Measurements from ENCODE around the gene GNG12.

GNG12 gene

GRCh38 chr1:67839826-67840225, 6.6 kb upstream of the GNG12 start:
- Histone ChIP-seq H3K27ac (ENCODE audit: low read length) (peak overlapping the region; percentile 44), H3K4me3 (ENCODE audit: low read length) (peak overlapping the region; percentile 35; the same call in 1 of the 2 replicates), H3K4me1 (ENCODE audit: insufficient read depth, low read length) (peaks cover 41% of the 10 kb centered on the region)

GRCh38 chr1:67838180-67838910, 5.1 kb upstream of the GNG12 start:
- no peak overlapping the region for H3K4me3 ChIP-seq (ENCODE audit: low read length)
- H3K4me1 ChIP-seq (ENCODE audit: insufficient read depth, low read length), result peaks cover 44% of the 10 kb centered on the region
- H3K9me3 ChIP-seq (ENCODE audit: insufficient read depth, low read depth, low read length), result no peaks in the 10 kb centered on the region
- no peaks in the 10 kb centered on the region for H3K36me3 ChIP-seq (ENCODE audit: insufficient read depth, low read depth, low read length)
- peaks cover 20% of the 10 kb centered on the region for H3K27me3 ChIP-seq (ENCODE audit: insufficient read depth, low read length)
- H3K27ac ChIP-seq (ENCODE audit: low read length), result no peak overlapping the region
- H3K9ac ChIP-seq (ENCODE audit: low read depth, low read length), result peak overlapping the region; percentile 39; the same call in 1 of the 2 replicates

More at GRCh38 chr1:67839826-67840225, 6.6 kb upstream of the GNG12 start:
- H3K9ac ChIP-seq (ENCODE audit: low read depth, low read length), result peak overlapping the region; percentile 0; the same call in 1 of the 2 replicates
- H3K27me3 ChIP-seq (ENCODE audit: insufficient read depth, low read length), result peaks cover 6% of the 10 kb centered on the region
- no peaks in the 10 kb centered on the region for H3K36me3 ChIP-seq (ENCODE audit: insufficient read depth, low read depth, low read length)
- no peaks in the 10 kb centered on the region for H3K9me3 ChIP-seq (ENCODE audit: insufficient read depth, low read depth, low read length)

GRCh38 chr1:67836769-67837168, 3.5 kb upstream of the GNG12 start:
- Histone ChIP-seq H3K4me1 (ENCODE audit: insufficient read depth, low read length) (peaks cover 41% of the 10 kb centered on the region), H3K36me3 (ENCODE audit: insufficient read depth, low read depth, low read length) (no peaks in the 10 kb centered on the region), H3K9me3 (ENCODE audit: insufficient read depth, low read depth, low read length) (no peaks in the 10 kb centered on the region), H3K9ac (ENCODE audit: low read depth, low read length) (no peak overlapping the region), H3K27me3 (ENCODE audit: insufficient read depth, low read length) (peaks cover 29% of the 10 kb centered on the region), H3K27ac (ENCODE audit: low read length) (no peak overlapping the region), H3K4me3 (ENCODE audit: low read length) (no peak overlapping the region)

GRCh38 chr1:67835663-67836452, 2.6 kb upstream of the GNG12 start:
- Histone ChIP-seq H3K9me3 (ENCODE audit: insufficient read depth, low read depth, low read length) (no peaks in the 10 kb centered on the region), H3K27me3 (ENCODE audit: insufficient read depth, low read length) (peaks cover 38% of the 10 kb centered on the region), H3K4me3 (ENCODE audit: low read length) (no peak overlapping the region), H3K36me3 (ENCODE audit: insufficient read depth, low read depth, low read length) (no peaks in the 10 kb centered on the region), H3K4me1 (ENCODE audit: insufficient read depth, low read length) (peaks cover 38% of the 10 kb centered on the region), H3K27ac (ENCODE audit: low read length) (no peak overlapping the region), H3K9ac (ENCODE audit: low read depth, low read length) (no peak overlapping the region)

GRCh38 chr1:67834246-67834877, 1.1 kb upstream of the GNG12 start:
- Histone ChIP-seq H3K9ac (ENCODE audit: low read depth, low read length) (no peak overlapping the region), H3K27ac (ENCODE audit: low read length) (no peak overlapping the region), H3K4me3 (ENCODE audit: low read length) (no peak overlapping the region), H3K36me3 (ENCODE audit: insufficient read depth, low read depth, low read length) (no peaks in the 10 kb centered on the region), H3K9me3 (ENCODE audit: insufficient read depth, low read depth, low read length) (no peaks in the 10 kb centered on the region), H3K4me1 (ENCODE audit: insufficient read depth, low read length) (peaks cover 25% of the 10 kb centered on the region), H3K27me3 (ENCODE audit: insufficient read depth, low read length) (peaks cover 45% of the 10 kb centered on the region)

GRCh38 chr1:67833602-67833940, 304 bp upstream of the GNG12 start:
- Histone ChIP-seq H3K36me3 (ENCODE audit: insufficient read depth, low read depth, low read length) (no peaks in the 10 kb centered on the region), H3K9me3 (ENCODE audit: insufficient read depth, low read depth, low read length) (no peaks in the 10 kb centered on the region), H3K27me3 (ENCODE audit: insufficient read depth, low read length) (peaks cover 45% of the 10 kb centered on the region), H3K4me1 (ENCODE audit: insufficient read depth, low read length) (peaks cover 18% of the 10 kb centered on the region), H3K9ac (ENCODE audit: low read depth, low read length) (no peak overlapping the region; the same call in 1 of the 2 replicates), H3K4me3 (ENCODE audit: low read length) (peak overlapping the region; percentile 79; the same call in 1 of the 2 replicates), H3K27ac (ENCODE audit: low read length) (no peak overlapping the region)

GRCh38 chr1:67831850-67832513, 1.3 kb downstream of the GNG12 start:
- Histone ChIP-seq H3K9me3 (ENCODE audit: insufficient read depth, low read depth, low read length) (no peaks in the 10 kb centered on the region), H3K27ac (ENCODE audit: low read length) (no peak overlapping the region), H3K4me1 (ENCODE audit: insufficient read depth, low read length) (peaks cover 11% of the 10 kb centered on the region; the same call in 1 of the 2 replicates), H3K9ac (ENCODE audit: low read depth, low read length) (peak overlapping the region; percentile 60; the same call in 1 of the 2 replicates), H3K27me3 (ENCODE audit: insufficient read depth, low read length) (peaks cover 45% of the 10 kb centered on the region), H3K4me3 (ENCODE audit: low read length) (peak overlapping the region; percentile 79), H3K36me3 (ENCODE audit: insufficient read depth, low read depth, low read length) (no peaks in the 10 kb centered on the region)

- peaks cover 11% of the 10 kb centered on the region; the same call in 1 of the 2 replicates for H3K4me1 ChIP-seq (ENCODE audit: insufficient read depth, low read length)
- no peaks in the 10 kb centered on the region for H3K36me3 ChIP-seq (ENCODE audit: insufficient read depth, low read depth, low read length)
- no peak overlapping the region for H3K27ac ChIP-seq (ENCODE audit: low read length)
- H3K9me3 ChIP-seq (ENCODE audit: insufficient read depth, low read depth, low read length), result no peaks in the 10 kb centered on the region
- peaks cover 45% of the 10 kb centered on the region for H3K27me3 ChIP-seq (ENCODE audit: insufficient read depth, low read length)
- peak overlapping the region; percentile 79 for H3K4me3 ChIP-seq (ENCODE audit: low read length)
- peak overlapping the region; percentile 60; the same call in 1 of the 2 replicates for H3K9ac ChIP-seq (ENCODE audit: low read depth, low read length)
Measured at GRCh38 chr1:67830928-67831830, 2.1 kb downstream of the GNG12 start.

- Histone ChIP-seq H3K36me3 (ENCODE audit: insufficient read depth, low read depth, low read length) (no peaks in the 10 kb centered on the region), H3K27me3 (ENCODE audit: insufficient read depth, low read length) (peaks cover 44% of the 10 kb centered on the region), H3K9me3 (ENCODE audit: insufficient read depth, low read depth, low read length) (no peaks in the 10 kb centered on the region), H3K4me3 (ENCODE audit: low read length) (no peak overlapping the region), H3K4me1 (ENCODE audit: insufficient read depth, low read length) (peaks cover 11% of the 10 kb centered on the region; the same call in 1 of the 2 replicates), H3K9ac (ENCODE audit: low read depth, low read length) (no peak overlapping the region), H3K27ac (ENCODE audit: low read length) (no peak overlapping the region)
Measured at GRCh38 chr1:67830226-67830625, 3.0 kb downstream of the GNG12 start.

- no peak overlapping the region for H3K27ac ChIP-seq (ENCODE audit: low read length)
- H3K36me3 ChIP-seq (ENCODE audit: insufficient read depth, low read depth, low read length), result no peaks in the 10 kb centered on the region
- no peak overlapping the region for H3K4me3 ChIP-seq (ENCODE audit: low read length)
- no peak overlapping the region for H3K9ac ChIP-seq (ENCODE audit: low read depth, low read length)
- peaks cover 13% of the 10 kb centered on the region; the same call in 1 of the 2 replicates for H3K4me1 ChIP-seq (ENCODE audit: insufficient read depth, low read length)
- H3K9me3 ChIP-seq (ENCODE audit: insufficient read depth, low read depth, low read length), result no peaks in the 10 kb centered on the region
- peaks cover 25% of the 10 kb centered on the region for H3K27me3 ChIP-seq (ENCODE audit: insufficient read depth, low read length)
Measured at GRCh38 chr1:67827688-67828087, 5.6 kb downstream of the GNG12 start.

Measured in iPS-20b (cell line).